GM20431 (cell line): ENCODE results near the gene AFP.
"Not testable (repeated sequence)": the region's sequence is repeated elsewhere in the genome, so short reads cannot be mapped to it uniquely, and the experiment has no call there.

Source experiments
- in situ Hi-C: fragments of 300-500 bp; cut with MseI, MboI; formaldehyde crosslinking; loops from one replicate; pipeline ENCODE4 v1.15.0; 2020; ENCODE audit warnings: low sequenced_read_pairs; ENCODE audit not compliant: unreplicated experiment

The AFP gene

DNA sequence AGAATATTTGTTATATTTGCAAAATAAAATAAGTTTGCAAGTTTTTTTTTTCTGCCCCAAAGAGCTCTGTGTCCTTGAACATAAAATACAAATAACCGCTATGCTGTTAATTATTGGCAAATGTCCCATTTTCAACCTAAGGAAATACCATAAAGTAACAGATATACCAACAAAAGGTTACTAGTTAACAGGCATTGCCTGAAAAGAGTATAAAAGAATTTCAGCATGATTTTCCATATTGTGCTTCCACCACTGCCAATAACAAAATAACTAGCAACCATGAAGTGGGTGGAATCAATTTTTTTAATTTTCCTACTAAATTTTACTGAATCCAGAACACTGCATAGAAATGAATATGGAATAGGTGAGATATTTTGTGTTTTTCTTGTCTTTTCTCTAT, at the start of gene AFP:
AFP (plus strand) TSS at position 238 of the 400 bp plus-strand sequence; CDS start at position 280, 42 bp downstream.
- in situ Hi-C loops, result no loop called here

DNA sequence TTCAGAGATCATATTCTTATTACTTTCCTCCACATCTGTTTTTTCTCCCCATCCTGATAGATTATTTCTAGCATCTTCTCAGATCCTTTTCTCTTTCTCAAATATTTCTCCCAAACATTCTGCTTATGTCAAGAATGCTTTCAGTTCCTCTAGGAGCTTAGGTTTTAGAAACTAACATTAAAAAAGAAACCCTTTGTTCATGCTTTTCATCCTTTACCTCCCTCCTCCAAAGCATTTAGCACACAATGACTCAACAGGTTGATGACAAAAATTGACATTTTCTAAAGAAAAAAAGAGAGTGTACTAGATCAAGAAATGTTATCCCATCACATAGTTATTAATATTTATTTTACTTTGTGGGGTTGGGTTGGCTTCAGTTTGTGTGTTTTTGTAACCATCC, 48.5 kb upstream of the AFP start:
- in situ Hi-C loops, result no loop called here

DNA sequence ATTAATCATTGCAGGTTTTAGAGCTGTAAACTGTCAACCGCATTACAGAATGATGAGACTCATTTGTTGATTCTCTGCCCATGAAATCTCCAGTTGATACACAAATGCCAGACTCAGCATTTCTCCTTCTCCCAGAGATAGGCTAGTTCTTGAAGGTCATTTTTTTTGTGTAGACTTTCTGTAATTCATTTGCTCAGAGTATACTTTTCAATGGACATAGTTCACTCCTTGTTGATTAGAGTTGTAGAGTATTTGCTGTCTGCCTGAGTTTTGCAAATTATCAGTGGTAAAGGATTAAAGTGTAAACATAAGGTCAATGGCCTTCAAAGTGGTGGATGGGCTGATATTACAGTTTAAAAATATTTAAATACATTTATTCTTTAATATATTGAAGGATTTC, 47.1 kb upstream of the AFP start:
- in situ Hi-C loops, result no loop called here

DNA sequence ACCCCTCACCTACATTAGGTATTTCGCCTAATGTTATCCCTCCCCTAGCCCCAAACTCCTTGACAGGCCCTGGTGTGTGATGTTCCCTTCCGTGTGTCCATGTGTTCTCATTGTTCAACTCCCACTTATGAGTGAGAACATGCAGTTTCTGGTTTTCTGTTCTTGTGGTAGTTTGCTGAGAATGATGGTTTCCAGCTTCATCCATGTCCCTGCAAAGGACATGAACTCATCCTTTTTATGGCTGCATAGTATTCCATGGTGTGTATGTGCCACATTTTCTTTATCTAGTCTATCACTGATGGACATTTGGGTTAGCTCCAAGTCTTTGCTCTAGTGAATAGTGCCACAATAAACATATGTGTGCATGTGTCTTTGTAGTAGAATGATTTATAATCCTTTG, 46.4 kb upstream of the AFP start:
- in situ Hi-C loops, result not testable (repeated sequence)

DNA sequence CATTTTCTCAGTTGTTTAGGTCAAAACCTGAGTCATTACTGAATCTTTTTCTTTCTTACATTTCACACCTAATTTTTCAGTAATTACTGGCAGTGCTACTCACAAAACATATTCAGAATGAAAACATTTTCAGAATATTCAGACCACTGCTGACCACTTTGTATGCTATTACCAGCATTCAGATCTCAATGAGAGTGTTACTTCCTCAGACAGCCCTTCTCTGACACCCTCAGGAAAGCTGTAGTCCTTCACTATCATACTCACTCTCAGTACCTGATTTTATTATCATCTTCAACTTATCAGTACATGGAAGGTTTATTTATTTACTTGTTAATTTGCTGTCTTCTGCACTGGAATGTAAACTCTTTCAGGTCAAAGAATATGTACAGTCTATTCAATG, 44.2 kb upstream of the AFP start:
- in situ Hi-C loops, result no loop called here

DNA sequence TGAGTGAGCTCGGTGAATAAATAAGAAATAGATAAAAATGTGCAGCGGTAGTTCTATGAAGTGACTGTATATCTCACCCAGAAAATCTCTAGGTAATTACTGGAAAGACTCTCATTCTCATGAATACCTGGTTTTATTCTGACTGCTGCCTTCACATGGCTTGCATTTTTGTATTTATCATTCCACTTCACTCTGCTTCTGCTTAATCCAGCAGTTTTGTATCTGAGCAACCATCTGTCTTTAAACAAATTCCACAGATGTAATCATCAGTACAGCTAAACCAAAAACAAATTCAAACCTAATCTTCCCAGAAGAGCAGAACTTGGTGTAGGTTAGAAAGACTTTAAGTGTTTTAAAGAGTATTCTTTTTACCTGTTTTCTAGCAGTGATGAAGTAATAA, 43.1 kb upstream of the AFP start:
- in situ Hi-C loops, result no loop called here

DNA sequence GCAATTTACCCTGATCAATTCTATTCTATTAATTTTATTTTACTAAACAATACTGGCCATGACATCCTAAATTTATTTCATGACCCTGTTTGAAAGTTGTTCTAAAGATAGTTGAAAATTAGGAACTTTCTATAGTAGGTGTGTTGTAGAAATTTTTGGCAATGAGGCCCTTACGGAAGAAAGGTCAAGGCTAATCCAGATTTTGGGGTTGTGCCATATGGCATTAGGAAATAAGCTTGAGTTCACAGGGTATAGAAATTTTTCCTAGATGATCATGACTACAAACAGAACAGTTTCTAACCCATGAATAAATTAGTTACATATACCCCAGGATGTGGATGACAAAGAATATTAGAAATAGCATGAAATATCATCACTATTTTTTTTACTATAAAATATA, 39.7 kb upstream of the AFP start:
- in situ Hi-C loops, result no loop called here

DNA sequence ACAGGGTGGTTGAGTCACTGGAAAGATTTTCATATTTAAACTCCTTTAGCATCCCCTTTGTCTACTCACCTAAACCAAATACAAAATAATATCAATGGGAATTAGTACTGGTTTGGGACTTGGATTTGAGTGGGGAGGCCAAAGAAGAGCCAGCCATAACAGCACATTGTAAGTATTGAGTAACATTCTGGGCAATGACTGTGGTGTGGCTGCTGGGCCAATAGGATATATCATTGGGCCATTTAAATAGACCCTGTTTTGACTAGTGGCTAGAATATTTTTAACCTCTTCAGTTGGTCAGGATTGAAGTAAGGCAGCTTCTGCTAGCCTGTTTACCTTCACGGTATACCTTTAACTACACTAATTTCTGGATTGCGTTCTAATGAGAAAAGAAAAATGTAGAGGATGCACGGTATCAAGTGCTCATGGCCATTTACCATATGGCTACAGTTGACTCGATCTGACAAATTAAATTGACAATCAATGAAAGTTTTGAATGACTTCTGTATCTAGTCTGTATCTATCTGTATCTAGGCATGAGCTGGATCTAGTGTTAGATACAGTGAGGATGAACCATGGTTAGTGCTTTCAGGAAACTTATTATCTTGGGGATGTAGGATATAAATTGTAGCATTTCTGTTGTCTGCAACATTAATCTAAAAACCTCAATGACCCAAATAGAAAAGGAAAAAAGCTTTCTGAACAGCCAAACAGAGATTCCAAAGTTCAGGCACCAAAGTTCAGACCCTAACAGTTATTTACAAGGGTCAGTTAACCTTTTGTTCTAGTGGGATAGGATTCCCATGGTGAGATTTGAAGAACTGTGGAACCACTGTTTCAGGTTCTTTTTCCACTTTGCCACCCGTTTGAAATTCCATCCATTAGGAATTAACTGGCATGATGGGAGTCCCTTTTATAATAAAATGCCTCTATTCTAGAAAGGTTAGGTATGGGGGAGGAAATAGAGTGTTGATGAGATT, 38.7 kb upstream of the AFP start:
- in situ Hi-C loops, result no loop called here

DNA sequence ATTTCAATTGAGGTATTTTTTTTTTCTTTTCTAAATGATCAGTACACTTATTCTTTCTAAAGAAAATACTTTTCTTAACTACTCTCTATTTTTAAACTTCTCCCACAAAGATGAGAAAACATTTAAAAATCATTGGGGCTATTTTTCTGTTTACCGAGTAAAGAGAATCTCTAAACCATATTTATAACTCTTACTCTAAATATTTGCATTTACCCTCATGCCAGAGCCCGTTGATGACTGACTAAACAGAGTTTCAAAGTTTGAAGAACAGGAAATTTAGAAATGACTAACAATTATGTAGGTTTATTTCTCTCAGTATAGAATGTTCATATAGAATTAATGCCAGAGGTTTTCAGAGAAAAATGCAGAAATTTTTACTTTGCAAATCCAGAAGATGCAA, 34.6 kb upstream of the AFP start:
- in situ Hi-C loops, result no loop called here

DNA sequence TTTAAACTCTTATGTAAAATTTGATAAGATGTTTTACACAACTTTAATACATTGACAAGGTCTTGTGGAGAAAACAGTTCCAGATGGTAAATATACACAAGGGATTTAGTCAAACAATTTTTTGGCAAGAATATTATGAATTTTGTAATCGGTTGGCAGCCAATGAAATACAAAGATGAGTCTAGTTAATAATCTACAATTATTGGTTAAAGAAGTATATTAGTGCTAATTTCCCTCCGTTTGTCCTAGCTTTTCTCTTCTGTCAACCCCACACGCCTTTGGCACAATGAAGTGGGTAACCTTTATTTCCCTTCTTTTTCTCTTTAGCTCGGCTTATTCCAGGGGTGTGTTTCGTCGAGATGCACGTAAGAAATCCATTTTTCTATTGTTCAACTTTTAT, 32.0 kb upstream of the AFP start, which contains the start of gene ALB:
ALB (plus strand) TSS at position 246 of the 400 bp plus-strand sequence; CDS start at position 287, 41 bp downstream.
- in situ Hi-C loops, result no loop called here

DNA sequence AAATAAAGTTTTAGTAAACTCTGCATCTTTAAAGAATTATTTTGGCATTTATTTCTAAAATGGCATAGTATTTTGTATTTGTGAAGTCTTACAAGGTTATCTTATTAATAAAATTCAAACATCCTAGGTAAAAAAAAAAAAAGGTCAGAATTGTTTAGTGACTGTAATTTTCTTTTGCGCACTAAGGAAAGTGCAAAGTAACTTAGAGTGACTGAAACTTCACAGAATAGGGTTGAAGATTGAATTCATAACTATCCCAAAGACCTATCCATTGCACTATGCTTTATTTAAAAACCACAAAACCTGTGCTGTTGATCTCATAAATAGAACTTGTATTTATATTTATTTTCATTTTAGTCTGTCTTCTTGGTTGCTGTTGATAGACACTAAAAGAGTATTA, 31.6 kb upstream of the AFP start:
- in situ Hi-C loops, result no loop called here

DNA sequence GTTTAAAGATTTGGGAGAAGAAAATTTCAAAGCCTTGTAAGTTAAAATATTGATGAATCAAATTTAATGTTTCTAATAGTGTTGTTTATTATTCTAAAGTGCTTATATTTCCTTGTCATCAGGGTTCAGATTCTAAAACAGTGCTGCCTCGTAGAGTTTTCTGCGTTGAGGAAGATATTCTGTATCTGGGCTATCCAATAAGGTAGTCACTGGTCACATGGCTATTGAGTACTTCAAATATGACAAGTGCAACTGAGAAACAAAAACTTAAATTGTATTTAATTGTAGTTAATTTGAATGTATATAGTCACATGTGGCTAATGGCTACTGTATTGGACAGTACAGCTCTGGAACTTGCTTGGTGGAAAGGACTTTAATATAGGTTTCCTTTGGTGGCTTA, 30.9 kb upstream of the AFP start:
- in situ Hi-C loops, result no loop called here

DNA sequence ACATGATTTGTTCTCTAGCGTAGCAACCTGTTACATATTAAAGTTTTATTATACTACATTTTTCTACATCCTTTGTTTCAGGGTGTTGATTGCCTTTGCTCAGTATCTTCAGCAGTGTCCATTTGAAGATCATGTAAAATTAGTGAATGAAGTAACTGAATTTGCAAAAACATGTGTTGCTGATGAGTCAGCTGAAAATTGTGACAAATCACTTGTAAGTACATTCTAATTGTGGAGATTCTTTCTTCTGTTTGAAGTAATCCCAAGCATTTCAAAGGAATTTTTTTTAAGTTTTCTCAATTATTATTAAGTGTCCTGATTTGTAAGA, 29.5 kb upstream of the AFP start:
- in situ Hi-C loops, result no loop called here

DNA sequence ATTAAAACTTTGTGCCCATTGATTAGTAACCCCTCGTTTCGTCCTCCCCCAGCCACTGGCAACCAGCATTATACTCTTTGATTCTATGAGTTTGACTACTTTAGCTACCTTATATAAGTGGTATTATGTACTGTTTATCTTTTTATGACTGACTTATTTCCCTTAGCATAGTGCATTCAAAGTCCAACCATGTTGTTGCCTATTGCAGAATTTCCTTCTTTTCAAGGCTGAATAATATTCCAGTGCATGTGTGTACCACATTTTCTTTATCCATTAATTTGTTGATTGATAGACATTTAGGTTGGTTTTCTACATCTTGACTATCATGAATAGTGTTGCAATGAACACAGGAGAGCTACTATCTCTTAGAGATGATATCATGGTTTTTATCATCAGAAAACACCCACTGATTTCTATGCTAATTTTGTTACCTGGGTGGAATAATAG, 28.8 kb upstream of the AFP start:
- in situ Hi-C loops, result no loop called here

DNA sequence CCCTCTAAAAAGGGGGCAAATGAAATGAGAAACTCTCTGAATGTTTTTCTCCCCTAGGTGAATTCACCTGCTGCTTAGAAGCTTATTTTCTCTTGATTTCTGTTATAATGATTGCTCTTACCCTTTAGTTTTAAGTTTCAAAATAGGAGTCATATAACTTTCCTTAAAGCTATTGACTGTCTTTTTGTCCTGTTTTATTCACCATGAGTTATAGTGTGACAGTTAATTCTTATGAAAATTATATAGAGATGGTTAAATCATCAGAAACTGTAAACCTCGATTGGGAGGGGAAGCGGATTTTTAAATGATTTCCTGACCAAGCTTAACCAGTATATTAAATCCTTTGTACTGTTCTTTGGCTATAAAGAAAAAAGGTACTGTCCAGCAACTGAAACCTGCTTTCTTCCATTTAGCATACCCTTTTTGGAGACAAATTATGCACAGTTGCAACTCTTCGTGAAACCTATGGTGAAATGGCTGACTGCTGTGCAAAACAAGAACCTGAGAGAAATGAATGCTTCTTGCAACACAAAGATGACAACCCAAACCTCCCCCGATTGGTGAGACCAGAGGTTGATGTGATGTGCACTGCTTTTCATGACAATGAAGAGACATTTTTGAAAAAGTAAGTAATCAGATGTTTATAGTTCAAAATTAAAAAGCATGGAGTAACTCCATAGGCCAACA, 27.7 kb upstream of the AFP start:
- in situ Hi-C loops, result no loop called here

DNA sequence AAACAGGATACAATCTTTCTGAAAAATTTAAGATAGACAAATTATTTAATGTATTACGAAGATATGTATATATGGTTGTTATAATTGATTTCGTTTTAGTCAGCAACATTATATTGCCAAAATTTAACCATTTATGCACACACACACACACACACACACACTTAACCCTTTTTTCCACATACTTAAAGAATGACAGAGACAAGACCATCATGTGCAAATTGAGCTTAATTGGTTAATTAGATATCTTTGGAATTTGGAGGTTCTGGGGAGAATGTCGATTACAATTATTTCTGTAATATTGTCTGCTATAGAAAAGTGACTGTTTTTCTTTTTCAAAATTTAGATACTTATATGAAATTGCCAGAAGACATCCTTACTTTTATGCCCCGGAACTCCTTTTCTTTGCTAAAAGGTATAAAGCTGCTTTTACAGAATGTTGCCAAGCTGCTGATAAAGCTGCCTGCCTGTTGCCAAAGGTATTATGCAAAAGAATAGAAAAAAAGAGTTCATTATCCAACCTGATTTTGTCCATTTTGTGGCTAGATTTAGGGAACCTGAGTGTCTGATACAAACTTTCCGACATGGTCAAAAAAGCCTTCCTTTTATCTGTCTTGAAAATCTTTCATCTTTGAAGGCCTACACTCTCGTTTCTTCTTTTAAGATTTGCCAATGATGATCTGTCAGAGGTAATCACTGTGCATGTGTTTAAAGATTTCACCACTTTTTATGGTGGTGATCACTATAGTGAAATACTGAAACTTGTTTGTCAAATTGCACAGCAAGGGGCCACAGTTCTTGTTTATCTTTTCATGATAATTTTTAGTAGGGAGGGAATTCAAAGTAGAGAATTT, 26.8 kb upstream of the AFP start:
- in situ Hi-C loops, result no loop called here

DNA sequence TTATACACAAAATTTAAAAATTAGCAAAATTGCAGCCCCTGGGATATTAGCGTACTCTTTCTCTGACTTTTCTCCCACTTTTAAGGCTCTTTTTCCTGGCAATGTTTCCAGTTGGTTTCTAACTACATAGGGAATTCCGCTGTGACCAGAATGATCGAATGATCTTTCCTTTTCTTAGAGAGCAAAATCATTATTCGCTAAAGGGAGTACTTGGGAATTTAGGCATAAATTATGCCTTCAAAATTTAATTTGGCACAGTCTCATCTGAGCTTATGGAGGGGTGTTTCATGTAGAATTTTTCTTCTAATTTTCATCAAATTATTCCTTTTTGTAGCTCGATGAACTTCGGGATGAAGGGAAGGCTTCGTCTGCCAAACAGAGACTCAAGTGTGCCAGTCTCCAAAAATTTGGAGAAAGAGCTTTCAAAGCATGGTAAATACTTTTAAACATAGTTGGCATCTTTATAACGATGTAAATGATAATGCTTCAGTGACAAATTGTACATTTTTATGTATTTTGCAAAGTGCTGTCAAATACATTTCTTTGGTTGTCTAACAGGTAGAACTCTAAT, 26.0 kb upstream of the AFP start:
- in situ Hi-C loops, result no loop called here

DNA sequence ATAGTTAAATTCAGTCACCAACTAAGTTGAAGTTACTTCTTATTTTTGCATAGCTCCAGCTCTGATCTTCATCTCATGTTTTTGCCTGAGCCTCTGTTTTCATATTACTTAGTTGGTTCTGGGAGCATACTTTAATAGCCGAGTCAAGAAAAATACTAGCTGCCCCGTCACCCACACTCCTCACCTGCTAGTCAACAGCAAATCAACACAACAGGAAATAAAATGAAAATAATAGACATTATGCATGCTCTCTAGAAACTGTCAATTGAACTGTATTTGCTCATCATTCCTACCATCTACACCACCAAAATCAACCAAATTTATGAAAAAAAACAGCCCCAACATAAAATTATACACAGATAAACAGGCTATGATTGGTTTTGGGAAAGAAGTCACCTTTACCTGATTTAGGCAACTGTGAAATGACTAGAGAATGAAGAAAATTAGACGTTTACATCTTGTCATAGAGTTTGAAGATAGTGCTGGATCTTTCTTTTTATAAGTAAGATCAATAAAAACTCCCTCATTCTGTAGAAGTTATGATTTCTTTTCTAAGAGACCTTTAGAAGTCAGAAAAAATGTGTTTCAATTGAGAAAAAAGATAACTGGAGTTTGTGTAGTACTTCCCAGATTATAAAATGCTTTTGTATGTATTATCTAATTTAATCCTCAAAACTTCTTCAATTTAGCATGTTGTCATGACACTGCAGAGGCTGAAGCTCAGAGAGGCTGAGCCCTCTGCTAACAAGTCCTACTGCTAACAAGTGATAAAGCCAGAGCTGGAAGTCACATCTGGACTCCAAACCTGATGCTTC, 24.9 kb upstream of the AFP start:
- in situ Hi-C loops, result no loop called here

DNA sequence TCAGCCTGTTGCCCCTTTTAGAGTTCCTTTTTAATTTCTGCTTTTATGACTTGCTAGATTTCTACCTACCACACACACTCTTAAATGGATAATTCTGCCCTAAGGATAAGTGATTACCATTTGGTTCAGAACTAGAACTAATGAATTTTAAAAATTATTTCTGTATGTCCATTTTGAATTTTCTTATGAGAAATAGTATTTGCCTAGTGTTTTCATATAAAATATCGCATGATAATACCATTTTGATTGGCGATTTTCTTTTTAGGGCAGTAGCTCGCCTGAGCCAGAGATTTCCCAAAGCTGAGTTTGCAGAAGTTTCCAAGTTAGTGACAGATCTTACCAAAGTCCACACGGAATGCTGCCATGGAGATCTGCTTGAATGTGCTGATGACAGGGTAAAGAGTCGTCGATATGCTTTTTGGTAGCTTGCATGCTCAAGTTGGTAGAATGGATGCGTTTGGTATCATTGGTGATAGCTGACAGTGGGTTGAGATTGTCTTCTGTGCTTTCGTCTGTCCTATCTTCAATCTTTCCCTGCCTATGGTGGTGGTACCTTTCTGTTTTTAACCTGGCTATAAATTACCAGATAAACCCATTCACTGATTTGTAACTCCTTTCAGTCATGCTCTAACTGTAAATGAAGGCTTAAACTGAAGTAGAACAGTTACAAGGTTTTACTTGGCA, 24.1 kb upstream of the AFP start:
- in situ Hi-C loops, result no loop called here
